GM19193 (cell line): ENCODE results near the gene RPL19.

Source experiments
- POLR2A ChIP-seq: IDR thresholded peaks from 4 replicates; pipeline ENCODE4 v1.6.1; 2011; ENCODE audit not compliant: insufficient read depth, insufficient read length; ENCODE audit errors: extremely low read depth

RPL19 gene

DNA sequence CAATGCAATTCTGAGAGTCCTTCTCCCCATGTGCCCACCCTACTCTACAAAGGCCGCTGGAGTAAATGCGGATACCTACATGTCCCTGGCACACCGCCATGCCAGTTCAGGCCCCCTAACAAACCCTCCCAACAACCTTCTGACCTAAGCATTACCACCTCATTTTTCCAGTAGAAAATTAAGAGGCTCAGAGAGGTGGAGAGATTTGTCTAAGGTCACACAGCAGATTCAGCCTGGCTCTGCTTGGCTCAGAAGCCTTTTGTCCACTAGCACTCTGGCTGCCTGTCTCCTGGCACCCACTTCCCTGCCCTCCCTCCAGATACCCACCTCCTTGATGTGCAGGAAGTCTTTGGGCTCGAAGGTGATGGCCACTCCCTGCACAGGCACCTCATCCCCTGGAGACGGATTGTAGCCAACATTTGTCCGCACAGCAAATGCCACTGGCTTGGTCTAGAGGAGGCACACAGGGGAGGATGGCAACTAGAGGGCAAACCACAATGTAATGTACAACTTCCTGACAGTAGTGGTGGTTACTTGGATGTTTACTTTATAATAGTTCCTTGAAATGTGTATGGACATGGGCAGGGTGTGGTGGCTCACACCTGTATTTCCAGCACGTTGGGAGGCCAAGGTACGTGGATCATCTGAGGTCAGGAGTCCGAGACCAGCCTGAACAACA, 12.8 kb upstream of the RPL19 start:
- TF ChIP-seq POLR2A: no peak

DNA sequence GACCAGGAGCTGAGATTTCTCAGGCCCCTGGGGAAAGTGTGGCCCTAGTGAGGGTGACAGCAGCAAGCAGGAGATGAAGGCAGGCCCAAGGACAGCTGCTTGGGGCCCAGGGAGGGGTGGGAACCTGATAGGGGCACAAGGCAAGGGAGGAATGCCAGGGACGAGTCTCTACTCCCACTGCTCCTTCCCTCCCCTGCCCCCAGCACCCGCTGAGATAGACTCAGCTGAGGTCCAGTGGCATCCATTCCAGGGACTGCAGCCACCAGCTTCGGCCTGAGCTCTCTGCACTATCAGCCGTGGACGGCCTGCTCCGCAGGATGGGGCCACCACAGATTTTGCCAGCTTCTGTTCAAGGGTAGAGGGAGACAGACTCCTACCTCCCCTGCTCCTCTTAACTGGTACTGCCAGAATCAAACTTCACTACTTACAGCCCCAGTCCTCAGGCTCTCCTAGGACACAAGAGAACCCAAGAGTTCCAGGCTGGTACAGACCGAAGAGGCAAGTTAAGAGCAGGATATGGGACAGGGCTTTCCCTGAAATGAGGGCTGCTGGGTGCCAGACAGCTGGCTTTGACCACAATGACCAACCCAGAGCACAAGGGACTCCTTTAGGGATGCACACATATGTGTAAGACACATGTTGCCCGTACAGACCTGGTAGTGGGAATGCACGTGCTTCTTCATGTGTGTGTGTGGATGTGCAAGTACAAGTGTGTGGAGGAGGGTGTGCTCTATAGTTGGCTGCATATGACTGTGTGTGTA, 8.2 kb upstream of the RPL19 start:
- TF ChIP-seq POLR2A: no peak

GRCh38 chr17:39192901-39193300, 7.2 kb upstream of the RPL19 start:
- no peak for TF ChIP-seq POLR2A

DNA sequence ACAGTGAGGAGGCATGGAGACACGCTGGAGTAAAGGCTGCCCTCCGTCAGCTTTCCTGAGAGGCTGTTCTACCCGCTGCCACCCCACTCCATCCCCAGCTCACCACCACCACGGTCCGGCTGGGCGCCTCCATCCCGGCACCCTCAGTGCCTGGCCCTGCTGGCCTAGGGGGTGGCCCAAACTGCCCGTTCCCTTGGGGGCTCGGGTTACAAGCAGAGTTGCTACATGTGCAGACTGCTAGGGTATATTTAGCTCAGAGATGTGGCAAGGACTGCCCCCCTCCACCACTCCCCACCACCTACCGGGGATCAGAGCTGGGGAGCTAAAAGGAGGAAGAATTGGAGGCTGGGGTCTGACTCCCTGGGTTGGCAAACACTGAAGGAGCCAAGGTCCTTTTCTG, 6.7 kb upstream of the RPL19 start:
- no peak for TF ChIP-seq POLR2A

DNA sequence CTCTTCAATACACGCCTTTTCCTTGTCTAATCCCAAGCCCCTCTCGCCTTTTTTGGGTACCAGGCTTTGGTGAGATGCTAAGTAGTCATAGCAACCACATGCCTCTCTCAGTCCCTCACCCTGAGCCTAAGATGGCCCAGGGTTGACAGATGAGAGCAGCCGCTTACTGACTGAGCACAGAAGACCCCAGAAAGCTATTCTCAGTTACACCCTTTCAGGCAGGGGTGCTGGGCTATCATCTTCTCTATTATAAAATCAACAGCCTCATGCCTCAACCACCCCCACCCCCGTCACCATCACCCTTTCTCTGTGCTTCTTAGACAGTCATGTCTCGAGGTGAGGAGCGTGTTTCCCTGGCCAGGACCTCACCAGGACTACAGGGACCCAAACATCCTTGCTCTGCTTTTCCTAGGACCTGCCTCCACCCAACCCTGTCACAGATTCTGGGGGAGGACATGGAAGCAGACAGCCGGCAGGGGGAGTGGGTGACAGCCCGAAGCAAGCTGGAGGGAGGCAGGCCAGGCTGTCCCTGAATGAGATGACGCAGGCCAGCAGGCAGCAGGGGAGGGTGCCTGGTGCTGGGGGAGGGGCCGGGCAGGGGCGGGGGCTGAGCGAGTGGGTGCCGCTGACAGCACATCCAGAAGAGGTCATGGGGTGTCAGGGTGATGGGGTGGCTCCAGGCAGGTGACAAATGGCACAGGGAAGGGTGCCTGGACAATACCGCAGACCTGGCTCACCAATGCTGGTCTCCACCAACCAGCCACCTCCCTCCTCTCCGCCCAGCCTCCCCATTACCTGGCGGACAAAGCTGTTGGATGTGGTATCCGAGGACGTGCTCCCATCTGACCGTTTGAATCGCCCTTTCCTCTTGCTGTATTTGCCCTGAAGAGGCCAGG, 5.7 kb upstream of the RPL19 start:
- TF ChIP-seq POLR2A: no peak

- no peak for TF ChIP-seq POLR2A
Measured at GRCh38 chr17:39194985-39195524, 5.0 kb upstream of the RPL19 start.

GRCh38 chr17:39195568-39196160, 4.4 kb upstream of the RPL19 start:
- TF ChIP-seq POLR2A: no peak

- TF ChIP-seq POLR2A: no peak
Measured at GRCh38 chr17:39196241-39196807, 3.8 kb upstream of the RPL19 start.

GRCh38 chr17:39196808-39197291, 3.2 kb upstream of the RPL19 start:
- no peak for TF ChIP-seq POLR2A

GRCh38 chr17:39197380-39198185, 2.5 kb upstream of the RPL19 start, which contains the start of gene CACNB1:
CACNB1 (minus strand) TSS chr17:39197669; CDS start chr17:39197495, 174 bp downstream.
- TF ChIP-seq POLR2A: peak; percentile 60

DNA sequence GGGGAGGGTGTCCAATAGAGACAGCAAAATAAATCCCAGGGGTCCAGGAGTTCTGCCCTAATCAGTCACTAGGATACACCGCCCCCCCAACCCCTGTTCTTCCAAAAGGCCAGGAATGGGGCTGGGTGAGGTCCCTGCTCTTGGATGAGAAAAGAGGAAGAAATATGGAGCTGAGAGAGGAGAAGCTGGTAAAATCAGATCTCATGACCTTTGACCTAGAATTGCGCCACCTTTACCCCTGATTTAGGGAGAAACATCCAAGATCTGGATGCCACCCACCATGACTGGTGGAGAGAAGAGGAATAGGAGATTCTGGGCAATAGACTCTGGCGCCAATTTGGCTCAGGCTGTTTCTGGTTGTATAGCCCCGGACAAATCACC, 1.9 kb upstream of the RPL19 start:
- no peak for TF ChIP-seq POLR2A

GRCh38 chr17:39199820-39200069, 338 bp upstream of the RPL19 start:
- TF ChIP-seq POLR2A: peak; percentile 55

DNA sequence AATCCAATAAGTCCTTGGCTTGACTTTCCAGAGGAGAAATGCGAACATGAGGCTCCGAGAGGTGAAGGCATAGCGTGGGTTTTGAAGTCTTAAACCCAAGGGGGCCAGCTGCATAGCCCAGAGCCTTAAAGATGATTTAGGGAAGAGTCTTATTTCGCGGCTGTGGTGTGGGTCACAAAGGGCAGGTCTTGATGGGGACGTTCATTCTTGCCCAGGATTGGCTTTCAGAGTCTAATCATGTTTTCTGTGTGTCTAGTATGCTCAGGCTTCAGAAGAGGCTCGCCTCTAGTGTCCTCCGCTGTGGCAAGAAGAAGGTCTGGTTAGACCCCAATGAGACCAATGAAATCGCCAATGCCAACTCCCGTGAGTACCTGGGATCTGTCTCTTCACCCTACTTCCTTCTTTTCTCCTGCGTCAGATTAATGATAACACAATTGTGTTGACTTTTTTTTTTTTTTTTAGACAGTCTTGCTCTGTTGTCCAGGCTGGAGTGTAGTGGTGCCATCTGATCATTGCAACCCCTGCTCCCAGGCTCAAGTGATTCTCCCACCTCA, 951 bp downstream of the RPL19 start:
- TF ChIP-seq POLR2A: no peak
